ENCODE data around the gene KEAP1. TPM values are rescaled to one million over a fixed set of nuclear protein-coding genes. Genes with fewer than 3 reads are reported as not detected.

Gene KEAP1
- total and polyA plus RNA-seq, 2 donors (not counting 3 experiments of a cell fraction or from before 2014, with no cell fraction given), result 81.4 to 91.1 TPM

DNA sequence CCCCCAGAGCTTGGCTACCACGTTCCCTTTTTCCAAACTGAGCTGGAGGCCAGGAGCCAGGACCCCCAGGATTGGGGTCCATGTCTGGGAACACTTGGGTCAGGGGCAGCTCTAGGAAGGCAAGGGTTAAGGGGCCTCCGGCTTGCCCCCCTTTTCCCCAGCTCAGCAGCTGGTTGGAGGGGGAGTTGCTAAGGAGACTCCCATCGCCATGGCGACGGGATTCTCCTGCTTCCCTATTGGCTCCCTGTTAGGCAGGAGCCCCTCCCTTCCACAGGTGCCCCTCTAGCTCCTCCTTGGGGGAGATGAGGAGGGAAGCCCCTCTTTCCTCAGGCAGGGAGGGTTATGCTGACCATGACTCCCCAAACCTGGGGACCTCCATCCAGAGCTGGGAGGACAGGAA is 48.9 kb downstream of the KEAP1 start:
- H3K27me3 ChIP-seq (ENCODE audit: control insufficient read depth in 2 of 2, insufficient read depth in 2 of 2, low read length in 2 of 2), result no peaks in the 10 kb centered on the region
- H3K79me2 ChIP-seq (ENCODE audit: control insufficient read depth, insufficient read depth, low read length), result no peaks in the 10 kb centered on the region
- FAIRE-seq, result no peak
- intact Hi-C loops (cut with micrococcal nuclease) (no loop called here), dilution Hi-C loops (cut with MboI; ENCODE audit: extremely low pct_ligation_motif_present, low sequenced_read_pairs) (no loop called here)
- H3K36me3 ChIP-seq (ENCODE audit: control insufficient read depth in 2 of 2, extremely low read depth in 1 of 2, insufficient read depth in 2 of 2, low read length in 2 of 2), result no peaks in the 10 kb centered on the region
- no peak overlapping the region for H3K4me3 ChIP-seq (replicated peaks in 1 of 3; ENCODE audit: insufficient read depth in 1 of 3, low read depth in 1 of 3, low read length in 3 of 3)
- no peak for DNase-seq (ENCODE audit: low read depth, low spot score)
- TF ChIP-seq GATA2 (IDR thresholded peaks at IDR 0.05; ENCODE audit: insufficient read depth, insufficient read length, low read depth, low read length), result no peak
- no peaks in the 10 kb centered on the region for H3K4me1 ChIP-seq (ENCODE audit: control insufficient read depth, extremely low read depth, insufficient read depth, low read length)
- no peaks in the 10 kb centered on the region for H3K9me3 ChIP-seq (replicated peaks; ENCODE audit: control insufficient read depth, insufficient read depth, low read length)
- CTCF ChIA-PET, result interaction anchor here (1.0 to 1.6 kb wide), 2 partner anchors 38 to 41 kb away, joined by 4 to 6 read pairs; no protein-coding TSS in a partner anchor
- no peak overlapping the region for H3K27ac ChIP-seq (ENCODE audit: insufficient read depth, low read depth, low read length)
- no peaks in the 10 kb centered on the region for H4K20me1 ChIP-seq (replicated peaks; ENCODE audit: control insufficient read depth, extremely low read depth, insufficient read depth, low read length)
- no peaks in the 10 kb centered on the region for H3K9me1 ChIP-seq (replicated peaks; ENCODE audit: control insufficient read depth, extremely low read depth, insufficient read depth, low read length)
- no peak overlapping the region for H3K9ac ChIP-seq (replicated peaks; ENCODE audit: extremely low read depth, insufficient read depth, low read length)
- H3K4me2 ChIP-seq (ENCODE audit: insufficient read depth, low read length), result no peak overlapping the region
- no peak overlapping the region for H2AFZ ChIP-seq (ENCODE audit: low read depth, low read length)
- no TSS peak for BruUV-seq (replicated peaks)
- POLR2A ChIA-PET, result no interaction called here

DNA sequence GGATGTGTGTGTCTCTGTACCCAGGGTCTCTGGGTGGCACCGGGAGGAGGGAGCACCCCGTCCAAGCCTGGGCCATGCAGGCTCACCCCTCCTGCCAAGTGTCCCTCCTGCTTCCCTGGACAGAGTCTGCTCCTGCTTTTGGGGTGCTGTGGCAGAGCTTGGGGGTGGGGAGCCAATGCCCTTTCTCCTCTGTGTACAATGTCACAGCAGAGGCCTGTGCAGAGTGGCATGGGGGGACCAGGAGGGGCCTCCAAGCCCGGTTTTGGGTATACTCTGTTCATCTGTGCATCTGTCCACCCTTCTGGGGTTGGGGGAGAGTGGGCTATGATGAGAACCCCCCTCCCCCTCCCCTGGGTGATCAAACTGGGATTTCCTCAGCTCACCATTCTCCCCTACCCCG is 49.3 kb downstream of the KEAP1 start:
- Histone ChIP-seq H3K9ac (replicated peaks; ENCODE audit: extremely low read depth, insufficient read depth, low read length) (no peak overlapping the region), H3K4me1 (ENCODE audit: control insufficient read depth, extremely low read depth, insufficient read depth, low read length) (no peaks in the 10 kb centered on the region), H3K9me3 (replicated peaks; ENCODE audit: control insufficient read depth, insufficient read depth, low read length) (no peaks in the 10 kb centered on the region), H3K27ac (ENCODE audit: insufficient read depth, low read depth, low read length) (no peak overlapping the region), H4K20me1 (replicated peaks; ENCODE audit: control insufficient read depth, extremely low read depth, insufficient read depth, low read length) (no peaks in the 10 kb centered on the region), H3K4me2 (ENCODE audit: insufficient read depth, low read length) (no peak overlapping the region), H3K79me2 (ENCODE audit: control insufficient read depth, insufficient read depth, low read length) (no peaks in the 10 kb centered on the region), H3K27me3 (ENCODE audit: control insufficient read depth in 2 of 2, insufficient read depth in 2 of 2, low read length in 2 of 2) (no peaks in the 10 kb centered on the region), H3K4me3 (replicated peaks in 1 of 3; ENCODE audit: insufficient read depth in 1 of 3, low read depth in 1 of 3, low read length in 3 of 3) (no peak overlapping the region), H3K36me3 (ENCODE audit: control insufficient read depth in 2 of 2, extremely low read depth in 1 of 2, insufficient read depth in 2 of 2, low read length in 2 of 2) (no peaks in the 10 kb centered on the region), H3K9me1 (replicated peaks; ENCODE audit: control insufficient read depth, extremely low read depth, insufficient read depth, low read length) (no peaks in the 10 kb centered on the region), H2AFZ (ENCODE audit: low read depth, low read length) (no peak overlapping the region)
- POLR2A ChIA-PET, result no interaction called here
- dilution Hi-C loops (cut with MboI; ENCODE audit: extremely low pct_ligation_motif_present, low sequenced_read_pairs), result no loop called here
- no peak for DNase-seq (ENCODE audit: low read depth, low spot score)
- TF ChIP-seq GATA2 (IDR thresholded peaks at IDR 0.05; ENCODE audit: insufficient read depth, insufficient read length, low read depth, low read length) (no peak), JUN (IDR thresholded peaks at IDR 0.05; ENCODE audit: borderline replicate concordance, insufficient read depth, insufficient read length, low read depth) (no peak), POLR2A (IDR thresholded peaks at IDR 0.05; ENCODE audit: low read depth, low read length) (no peak), MYC (IDR thresholded peaks at IDR 0.05; ENCODE audit: low read depth, low read length) (no peak), POLR2AphosphoS5 (IDR thresholded peaks at IDR 0.05; ENCODE audit: insufficient read depth, low read depth, low read length) (no peak), FOS (IDR thresholded peaks at IDR 0.05; ENCODE audit: borderline replicate concordance, insufficient read depth, low read length) (no peak)
- TF ChIP-seq, protein P1, sequence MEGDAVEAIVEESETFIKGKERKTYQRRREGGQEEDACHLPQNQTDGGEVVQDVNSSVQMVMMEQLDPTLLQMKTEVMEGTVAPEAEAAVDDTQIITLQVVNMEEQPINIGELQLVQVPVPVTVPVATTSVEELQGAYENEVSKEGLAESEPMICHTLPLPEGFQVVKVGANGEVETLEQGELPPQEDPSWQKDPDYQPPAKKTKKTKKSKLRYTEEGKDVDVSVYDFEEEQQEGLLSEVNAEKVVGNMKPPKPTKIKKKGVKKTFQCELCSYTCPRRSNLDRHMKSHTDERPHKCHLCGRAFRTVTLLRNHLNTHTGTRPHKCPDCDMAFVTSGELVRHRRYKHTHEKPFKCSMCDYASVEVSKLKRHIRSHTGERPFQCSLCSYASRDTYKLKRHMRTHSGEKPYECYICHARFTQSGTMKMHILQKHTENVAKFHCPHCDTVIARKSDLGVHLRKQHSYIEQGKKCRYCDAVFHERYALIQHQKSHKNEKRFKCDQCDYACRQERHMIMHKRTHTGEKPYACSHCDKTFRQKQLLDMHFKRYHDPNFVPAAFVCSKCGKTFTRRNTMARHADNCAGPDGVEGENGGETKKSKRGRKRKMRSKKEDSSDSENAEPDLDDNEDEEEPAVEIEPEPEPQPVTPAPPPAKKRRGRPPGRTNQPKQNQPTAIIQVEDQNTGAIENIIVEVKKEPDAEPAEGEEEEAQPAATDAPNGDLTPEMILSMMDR (IDR thresholded peaks at IDR 0.05; ENCODE audit: extremely low read depth in 1 of 2, insufficient read depth in 1 of 2, low read depth in 1 of 2, low read length in 2 of 2), result no peak
- TF ChIP-seq, protein P2, sequence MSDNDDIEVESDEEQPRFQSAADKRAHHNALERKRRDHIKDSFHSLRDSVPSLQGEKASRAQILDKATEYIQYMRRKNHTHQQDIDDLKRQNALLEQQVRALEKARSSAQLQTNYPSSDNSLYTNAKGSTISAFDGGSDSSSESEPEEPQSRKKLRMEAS (IDR thresholded peaks at IDR 0.05; ENCODE audit: insufficient read depth, insufficient read length), result no peak
- CTCF ChIA-PET, result interaction anchor here (1.6 kb wide), 1 partner anchor 40 kb away, joined by 4 read pairs; no protein-coding TSS in a partner anchor
- no TSS peak for BruUV-seq (replicated peaks)
- FAIRE-seq, result no peak
- intact Hi-C loops (cut with micrococcal nuclease), result no loop called here

All from endothelial cell of umbilical vein (primary cell).